Measurements from ENCODE around the gene EXT2.

Gene EXT2

DNA sequence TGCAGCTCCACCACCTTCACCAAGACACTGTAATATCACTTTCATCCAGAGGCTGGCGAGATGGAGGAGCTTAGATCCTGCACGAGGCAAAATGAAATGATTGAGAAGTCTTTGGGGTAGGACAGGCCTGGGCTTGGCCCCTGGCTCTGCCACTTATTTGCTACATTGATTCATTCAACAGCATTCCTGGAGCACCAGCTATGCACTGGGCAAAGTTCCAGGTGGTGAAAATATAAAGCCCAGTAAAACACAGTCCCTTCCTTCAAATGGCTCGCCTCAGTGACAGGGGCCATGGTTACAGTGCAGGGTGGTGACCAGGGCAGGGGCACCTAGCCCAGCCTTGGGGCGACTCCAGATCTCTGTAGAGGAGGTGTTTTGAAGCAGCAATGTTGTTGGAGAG, 194.7 kb downstream of the EXT2 start:
- Histone ChIP-seq H4K8ac (ENCODE audit: low read length) (no peak overlapping the region), H3K4me3 (ENCODE audit: insufficient read depth in 1 of 2, low read depth in 1 of 2, low read length in 2 of 2) (no peak overlapping the region), H2BK5ac (ENCODE audit: low read depth, low read length, poor library complexity, severe bottlenecking) (no peak overlapping the region), H3K27ac (ENCODE audit: low read length, poor library complexity, severe bottlenecking) (no peak overlapping the region), H3K4me1 (ENCODE audit: control insufficient read depth, insufficient read depth, low read depth, low read length) (peaks cover 8% of the 10 kb centered on the region), H3K27me3 (ENCODE audit: control insufficient read depth in 1 of 2, insufficient read depth in 1 of 2, low read length in 2 of 2) (peaks cover 18 to 34% of the 10 kb centered on the region in 2 experiments), H3K4me2 (ENCODE audit: low read length, poor library complexity, severe bottlenecking) (no peak overlapping the region), H4K91ac (ENCODE audit: low read length) (no peak overlapping the region), H3K23ac (ENCODE audit: low read length in 2 of 2) (no peak overlapping the region), H3K18ac (ENCODE audit: low read depth in 1 of 2, low read length in 2 of 2) (no peak overlapping the region), H3K9ac (ENCODE audit: low read length) (no peak overlapping the region), H2BK120ac (ENCODE audit: low read depth, low read length) (no peak overlapping the region), H3K79me1 (replicated peaks; ENCODE audit: low read length, poor library complexity, severe bottlenecking) (no peaks in the 10 kb centered on the region), H3K36me3 (ENCODE audit: control insufficient read depth in 1 of 2, insufficient read depth in 2 of 2, low read depth in 1 of 2, low read length in 2 of 2) (no peaks in the 10 kb centered on the region), H3K4ac (ENCODE audit: low read depth in 1 of 2, low read length in 2 of 2) (no peak overlapping the region), H2BK15ac (ENCODE audit: low read depth, poor library complexity, severe bottlenecking) (no peak overlapping the region), H2AK5ac (ENCODE audit: low read length, severe bottlenecking) (no peak overlapping the region), H3K14ac (ENCODE audit: low read length in 2 of 2) (no peak overlapping the region), H3K9me3 (ENCODE audit: control insufficient read depth, low read length) (no peaks in the 10 kb centered on the region), H2BK12ac (ENCODE audit: low read length in 2 of 2) (no peak overlapping the region), H2AFZ (ENCODE audit: low read depth, low read length) (no peak overlapping the region)
- no peak for DNase-seq
- 70% methylated on average over 4 of the region's 4 CpGs for WGBS
